Suprapubic skin (tissue), 4 donors: ENCODE measurements around the gene ENG. TPM values are rescaled to one million over a fixed set of nuclear protein-coding genes. Genes with fewer than 3 reads are reported as not detected.

Source experiments
- DNase-seq, 2 donors: peaks; one replicate each; pipeline ENCODE4 v3.0.0-alpha.2; 2019; ENCODE audit warnings: low spot score in 2 of 2
- H3K27ac ChIP-seq: fragments of 200-600 bp; sonication (generic); one replicate; pipeline ENCODE4 v1.5.1; 2019
- H3K27me3 ChIP-seq: fragments of 200-600 bp; sonication (generic); one replicate; pipeline ENCODE4 v1.5.1; 2019
- H3K36me3 ChIP-seq: fragments of 200-600 bp; sonication (generic); one replicate; pipeline ENCODE4 v1.5.1; 2019
- H3K4me1 ChIP-seq: fragments of 200-600 bp; sonication (generic); one replicate; pipeline ENCODE4 v1.5.1; 2019
- H3K4me3 ChIP-seq: fragments of 200-600 bp; sonication (generic); one replicate; pipeline ENCODE4 v1.5.1; 2019; ENCODE audit warnings: mild to moderate bottlenecking
- H3K9me3 ChIP-seq: fragments of 200-600 bp; sonication (generic); one replicate; pipeline ENCODE4 v1.5.1; 2019
- CTCF ChIP-seq, 2 donors: fragments of 200-600 bp in 1 of 2; fragments of 450-650 bp in 1 of 2; sonication (generic) in 1 of 2; IDR thresholded peaks; one replicate each; pipeline ENCODE4 v1.5.1; 2016 to 2019; ENCODE audit warnings: antibody characterized with exemption in 2 of 2, mild to moderate bottlenecking in 1 of 2, moderate library complexity in 1 of 2
- EP300 ChIP-seq: sonication (generic); formaldehyde crosslinking; IDR thresholded peaks from one replicate; pipeline ENCODE4 v1.6.1; 2017; ENCODE audit warnings: antibody characterized with exemption
- POLR2A ChIP-seq, 2 donors: fragments of 450-650 bp; IDR thresholded peaks; one replicate each; pipeline ENCODE4 v1.6.1; 2017; ENCODE audit warnings: antibody characterized with exemption in 2 of 2, mild to moderate bottlenecking in 2 of 2, moderate library complexity in 2 of 2
- POLR2AphosphoS5 ChIP-seq, 3 donors: sonication (generic); formaldehyde crosslinking; IDR thresholded peaks; one replicate each; pipeline ENCODE4 v1.6.1; 2017; ENCODE audit warnings: antibody characterized with exemption in 3 of 3
- WGBS: methylation state at CpG from one replicate; pipeline ENCODE4 v1.1.5; 2018; 5-methylcytosine and 5-hydroxymethylcytosine counted together
- total RNA-seq, 4 donors: library from RNA; depleted of rRNA; stranded (reverse); fragments of >200 nt; gene quantifications; one replicate each; pipeline ENCODE4 v1.1.0, GENCODE V29; 2016

The ENG gene
- total RNA-seq, 4 donors from 2014 or later = 17.2 to 38.7 (median 31.2) TPM

GRCh38 chr9:127880143-127880542 lies 25.7 kb upstream of the ENG start:
- Histone ChIP-seq H3K4me1 (peaks cover 43% of the 10 kb centered on the region), H3K36me3 (peaks cover 7% of the 10 kb centered on the region), H3K4me3 (no peak overlapping the region), H3K27ac (no peak overlapping the region), H3K27me3 (no peaks in the 10 kb centered on the region), H3K9me3 (no peaks in the 10 kb centered on the region)
- TF ChIP-seq POLR2AphosphoS5 (IDR thresholded peaks at IDR 0.05) (no peak), POLR2A (IDR thresholded peaks at IDR 0.05) (no peak), CTCF (IDR thresholded peaks at IDR 0.05) (no peak)
- 78% methylated on average over 8 of the region's 8 CpGs for WGBS
- no peak for DNase-seq

- no peak for DNase-seq
- Histone ChIP-seq H3K36me3 (no peaks in the 10 kb centered on the region), H3K4me3 (no peak overlapping the region), H3K27me3 (no peaks in the 10 kb centered on the region), H3K4me1 (peaks cover 46% of the 10 kb centered on the region), H3K9me3 (no peaks in the 10 kb centered on the region), H3K27ac (no peak overlapping the region)
- TF ChIP-seq POLR2AphosphoS5 (IDR thresholded peaks at IDR 0.05) = no peak
- TF ChIP-seq CTCF (IDR thresholded peaks at IDR 0.05) = no peak
- WGBS = 50% methylated on average over 8 of the region's 8 CpGs
Observed at GRCh38 chr9:127878652-127879390, 24.4 kb upstream of the ENG start.

- 37% methylated on average over 16 of the region's 18 CpGs for WGBS
- TF ChIP-seq EP300 (no peak), POLR2A (IDR thresholded peaks at IDR 0.05) (no peak), CTCF (IDR thresholded peaks at IDR 0.05) (no peak), POLR2AphosphoS5 (IDR thresholded peaks at IDR 0.05) (no peak)
Observed at GRCh38 chr9:127878001-127878651, 23.7 kb upstream of the ENG start.

GRCh38 chr9:127877566-127877998 lies 23.1 kb upstream of the ENG start, which contains the start of gene AK1:
AK1 (minus strand) TSS chr9:127877675; CDS start chr9:127874617, 3,058 bp downstream.
- Histone ChIP-seq H3K9me3 (no peaks in the 10 kb centered on the region), H3K27me3 (no peaks in the 10 kb centered on the region), H3K4me1 (peaks cover 53% of the 10 kb centered on the region), H3K36me3 (peaks cover 3% of the 10 kb centered on the region), H3K4me3 (peak within 1 kb of the TSS; percentile 57), H3K27ac (peak within 1 kb of the TSS; percentile 73)
- DNase-seq = peak; percentile 89 to 91
- no peak for TF ChIP-seq CTCF (IDR thresholded peaks at IDR 0.05)
- TF ChIP-seq POLR2A (IDR thresholded peaks at IDR 0.05) = peak in 1 of 2 donors; percentile 30
- 0% methylated on average over 2 of the region's 44 CpGs for WGBS

More at GRCh38 chr9:127878001-127878651, 23.7 kb upstream of the ENG start:
- peak in 1 of 2 donors; percentile 65 for DNase-seq
- Histone ChIP-seq H3K4me3 (peak overlapping the region; percentile 57), H3K9me3 (no peaks in the 10 kb centered on the region), H3K4me1 (peaks cover 53% of the 10 kb centered on the region), H3K27ac (peak overlapping the region; percentile 73), H3K27me3 (no peaks in the 10 kb centered on the region), H3K36me3 (no peaks in the 10 kb centered on the region)
